Breast epithelium (tissue), 4 donors: ENCODE data around the gene IQGAP2. TPM values are rescaled to one million over a fixed set of nuclear protein-coding genes. Genes with fewer than 3 reads are reported as not detected.

ENCODE experiments used
- DNase-seq, 2 donors: peaks; one replicate each; pipeline ENCODE4 v3.0.0-alpha.2; 2019; ENCODE audit warnings: low spot score in 2 of 2
- H3K27ac ChIP-seq, 2 donors: fragments of 200-600 bp; sonication (generic) in 1 of 2; one replicate each; pipeline ENCODE4 v1.5.1; 2016 to 2019; ENCODE audit warnings: mild to moderate bottlenecking in 1 of 2
- H3K27me3 ChIP-seq, 2 donors: fragments of 200-600 bp; sonication (generic) in 1 of 2; one replicate each; pipeline versions ENCODE4 v1.5.1 to v1.6.0; 2017 to 2019; ENCODE audit warnings: control low read depth in 1 of 2, mild to moderate bottlenecking in 1 of 2
- H3K36me3 ChIP-seq: fragments of 200-600 bp; one replicate; pipeline ENCODE4 v1.5.1; 2019
- H3K4me1 ChIP-seq, 2 donors: fragments of 200-600 bp; sonication (generic); one replicate each; pipeline ENCODE4 v1.5.1; 2016 to 2019; ENCODE audit warnings: control low read depth in 1 of 2
- H3K4me3 ChIP-seq, 3 donors: fragments of 200-600 bp; sonication (generic); 1 replicate in 2 of 3; 2 replicates in 1 of 3; pipeline ENCODE4 v1.5.1; 2016 to 2019; ENCODE audit warnings: mild to moderate bottlenecking in 3 of 3, moderate library complexity in 2 of 3
- H3K9me3 ChIP-seq, 2 donors: fragments of 200-600 bp; sonication (generic) in 1 of 2; one replicate each; pipeline ENCODE4 v1.5.1; 2016 to 2019; ENCODE audit warnings: control low read depth in 1 of 2
- POLR2A ChIP-seq: fragments of 450-650 bp; IDR thresholded peaks from one replicate; pipeline ENCODE4 v1.6.1; 2016; ENCODE audit warnings: antibody characterized with exemption, mild to moderate bottlenecking, moderate library complexity
- POLR2AphosphoS5 ChIP-seq, 3 donors: sonication (generic); formaldehyde crosslinking; IDR thresholded peaks; one replicate each; pipeline ENCODE4 v1.6.1; 2017; ENCODE audit warnings: antibody characterized with exemption in 3 of 3
- intact Hi-C: fragments of 100-400 bp; cut with DNase I; formaldehyde crosslinking; loops from one replicate; pipeline ENCODE4 v1.15.1; 2023; ENCODE audit warnings: low total_unique reads
- total RNA-seq, 3 donors: library from RNA; depleted of rRNA; stranded (reverse); fragments of >200 nt; gene quantifications; one replicate each; pipeline ENCODE4 v1.1.0, GENCODE V29; 2016
- TF ChIP-seq, protein P1 (sequence below), 3 donors: fragments of 450-650 bp; IDR thresholded peaks; one replicate each; pipeline ENCODE4 v1.5.1; 2016 to 2017; ENCODE audit warnings: antibody characterized with exemption in 3 of 3, mild to moderate bottlenecking in 3 of 3, moderate library complexity in 3 of 3

Gene IQGAP2
- total RNA-seq, 3 donors from 2014 or later: 31.7 to 70.2 (median 44.6) TPM

DNA sequence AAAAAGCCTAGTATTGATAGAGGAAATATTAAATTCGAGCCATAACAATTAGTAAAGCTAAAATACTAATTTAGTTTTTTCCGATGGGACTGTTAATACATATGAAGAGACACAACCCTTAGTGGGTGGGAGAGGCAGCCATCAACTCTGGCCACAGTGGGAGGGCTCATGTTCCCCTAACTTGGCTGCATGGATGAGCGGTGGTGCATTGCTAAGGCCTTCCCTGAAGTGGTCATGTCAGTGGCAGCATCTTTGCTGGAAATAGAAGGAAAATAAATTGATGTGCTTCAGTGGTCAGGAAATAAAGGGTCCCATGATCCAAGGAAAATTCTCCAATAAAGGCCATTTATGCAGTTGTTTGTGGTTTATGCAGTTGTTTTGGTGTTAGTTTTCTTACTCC, 254.0 kb downstream of the IQGAP2 start:
- Histone ChIP-seq H3K4me1 (no peaks in the 10 kb centered on the region), H3K27ac (no peak overlapping the region), H3K4me3 (no peak overlapping the region), H3K36me3 (no peaks in the 10 kb centered on the region), H3K9me3 (no peaks in the 10 kb centered on the region), H3K27me3 (no peaks in the 10 kb centered on the region)
- intact Hi-C loops: no loop called here
- TF ChIP-seq, protein P1, sequence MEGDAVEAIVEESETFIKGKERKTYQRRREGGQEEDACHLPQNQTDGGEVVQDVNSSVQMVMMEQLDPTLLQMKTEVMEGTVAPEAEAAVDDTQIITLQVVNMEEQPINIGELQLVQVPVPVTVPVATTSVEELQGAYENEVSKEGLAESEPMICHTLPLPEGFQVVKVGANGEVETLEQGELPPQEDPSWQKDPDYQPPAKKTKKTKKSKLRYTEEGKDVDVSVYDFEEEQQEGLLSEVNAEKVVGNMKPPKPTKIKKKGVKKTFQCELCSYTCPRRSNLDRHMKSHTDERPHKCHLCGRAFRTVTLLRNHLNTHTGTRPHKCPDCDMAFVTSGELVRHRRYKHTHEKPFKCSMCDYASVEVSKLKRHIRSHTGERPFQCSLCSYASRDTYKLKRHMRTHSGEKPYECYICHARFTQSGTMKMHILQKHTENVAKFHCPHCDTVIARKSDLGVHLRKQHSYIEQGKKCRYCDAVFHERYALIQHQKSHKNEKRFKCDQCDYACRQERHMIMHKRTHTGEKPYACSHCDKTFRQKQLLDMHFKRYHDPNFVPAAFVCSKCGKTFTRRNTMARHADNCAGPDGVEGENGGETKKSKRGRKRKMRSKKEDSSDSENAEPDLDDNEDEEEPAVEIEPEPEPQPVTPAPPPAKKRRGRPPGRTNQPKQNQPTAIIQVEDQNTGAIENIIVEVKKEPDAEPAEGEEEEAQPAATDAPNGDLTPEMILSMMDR (IDR thresholded peaks at IDR 0.05): no peak
- no peak for TF ChIP-seq POLR2A
- TF ChIP-seq POLR2AphosphoS5 (IDR thresholded peaks at IDR 0.05): no peak
- DNase-seq: no peak

DNA sequence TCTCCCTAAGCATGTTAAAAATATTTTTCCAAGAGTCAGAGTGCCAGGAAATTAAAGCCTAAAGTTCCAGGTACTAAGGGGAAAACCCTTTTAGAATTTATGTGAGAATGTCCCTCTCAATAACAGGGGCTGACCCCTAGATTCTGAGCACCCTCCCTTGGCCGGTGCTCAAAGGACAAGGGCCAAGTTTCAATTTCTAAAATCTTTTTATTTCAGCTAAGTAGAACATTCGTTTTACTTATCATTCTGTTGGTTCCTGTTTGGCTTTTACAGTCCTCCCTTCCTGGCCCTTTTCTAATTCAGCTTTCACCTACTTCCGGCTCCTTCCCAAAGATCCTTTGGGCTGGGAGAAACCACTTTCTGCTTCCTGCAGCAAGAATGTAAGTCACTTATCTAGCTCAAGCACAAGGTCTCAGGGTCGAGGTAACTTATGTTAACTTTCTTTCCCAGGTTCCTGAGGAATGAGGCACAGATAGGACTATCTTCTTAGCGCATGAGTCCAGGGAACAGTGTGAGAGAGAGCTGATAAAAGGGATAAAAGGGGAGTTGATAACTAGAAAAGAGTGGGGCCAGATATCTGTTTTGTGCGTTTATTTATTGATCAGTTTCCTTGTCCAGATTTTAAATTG, 254.7 kb downstream of the IQGAP2 start:
- TF ChIP-seq, protein P1 (IDR thresholded peaks at IDR 0.05): no peak
- TF ChIP-seq POLR2A (no peak), POLR2AphosphoS5 (IDR thresholded peaks at IDR 0.05) (no peak)
- Histone ChIP-seq H3K27me3 (no peaks in the 10 kb centered on the region), H3K4me3 (no peak overlapping the region), H3K27ac (no peak overlapping the region), H3K4me1 (no peaks in the 10 kb centered on the region), H3K36me3 (no peaks in the 10 kb centered on the region), H3K9me3 (no peaks in the 10 kb centered on the region)
- DNase-seq: no peak
- intact Hi-C loops: no loop called here

DNA sequence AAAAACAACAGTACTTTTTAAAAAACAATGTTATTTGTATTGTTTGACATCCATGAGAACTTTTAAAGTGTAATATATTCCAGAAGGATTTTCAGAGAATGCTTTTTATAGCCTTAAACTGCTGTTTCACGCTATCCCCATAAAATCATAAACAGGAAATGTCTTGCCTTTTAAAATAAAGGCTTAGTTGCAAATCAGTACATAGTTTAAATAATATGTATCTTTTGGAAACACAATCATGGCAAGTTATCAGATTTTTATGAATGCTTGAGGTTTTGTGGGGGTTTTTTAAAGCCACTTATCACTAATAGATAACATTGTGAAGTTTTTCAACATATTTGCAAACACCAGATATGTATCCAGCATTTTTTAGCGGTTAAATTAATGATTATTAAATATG, 257.3 kb downstream of the IQGAP2 start:
- H3K4me3 ChIP-seq: no peak overlapping the region
- intact Hi-C loops: no loop called here
- peak overlapping the region in 1 of 2 donors; percentile 7 for H3K27ac ChIP-seq
- no peaks in the 10 kb centered on the region for H3K9me3 ChIP-seq
- TF ChIP-seq POLR2AphosphoS5 (IDR thresholded peaks at IDR 0.05): no peak
- TF ChIP-seq, protein P1 (IDR thresholded peaks at IDR 0.05): no peak
- TF ChIP-seq POLR2A: no peak
- H3K36me3 ChIP-seq: no peaks in the 10 kb centered on the region
- DNase-seq: no peak
- no peaks in the 10 kb centered on the region for H3K4me1 ChIP-seq
- no peaks in the 10 kb centered on the region for H3K27me3 ChIP-seq

DNA sequence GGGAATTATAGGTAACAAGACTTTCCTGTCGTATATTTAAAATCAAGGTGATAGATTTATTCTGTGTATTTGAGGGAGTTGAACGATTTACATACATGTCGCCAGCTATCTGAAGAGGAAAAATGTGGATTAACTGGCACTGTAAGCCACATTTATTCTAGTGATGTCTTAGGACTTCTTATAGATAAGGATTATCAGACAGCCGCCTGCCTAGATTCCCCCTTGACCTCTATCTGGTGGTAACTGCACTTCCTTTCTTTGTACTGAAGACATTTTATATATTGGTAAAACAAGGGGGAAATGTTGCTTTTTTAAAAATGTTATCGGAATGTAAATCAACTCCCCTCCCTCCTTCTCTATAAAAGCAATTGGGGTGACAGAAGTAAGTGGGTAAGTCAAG, 259.4 kb downstream of the IQGAP2 start:
- H3K4me1 ChIP-seq: no peaks in the 10 kb centered on the region
- no peak overlapping the region for H3K4me3 ChIP-seq
- H3K36me3 ChIP-seq: no peaks in the 10 kb centered on the region
- no peaks in the 10 kb centered on the region for H3K9me3 ChIP-seq
- intact Hi-C loops: no loop called here
- H3K27ac ChIP-seq: no peak overlapping the region
- no peaks in the 10 kb centered on the region for H3K27me3 ChIP-seq
- no peak for DNase-seq
- TF ChIP-seq POLR2A (no peak), POLR2AphosphoS5 (IDR thresholded peaks at IDR 0.05) (no peak)
- TF ChIP-seq, protein P1 (IDR thresholded peaks at IDR 0.05): no peak

DNA sequence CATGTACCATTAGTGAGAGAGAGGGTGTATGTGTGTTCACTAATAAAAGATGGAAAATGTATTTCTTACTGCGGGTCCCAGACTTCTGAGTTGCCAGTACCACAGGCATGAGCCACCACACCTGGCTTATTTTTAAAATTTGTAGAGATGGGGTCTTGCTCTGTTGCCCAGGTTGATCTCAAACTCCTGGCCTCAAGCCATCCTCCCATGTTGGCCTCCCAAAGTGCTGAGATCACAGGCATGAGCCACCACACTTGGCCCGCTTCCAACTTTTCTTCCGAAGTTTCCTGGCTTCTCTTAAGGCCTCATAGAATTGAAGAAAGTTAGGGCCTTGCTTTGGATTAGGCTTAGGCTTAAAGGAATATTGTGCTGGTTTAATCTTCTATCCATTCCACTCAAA, 260.5 kb downstream of the IQGAP2 start:
- TF ChIP-seq POLR2AphosphoS5 (IDR thresholded peaks at IDR 0.05) (no peak), POLR2A (no peak)
- TF ChIP-seq, protein P1 (IDR thresholded peaks at IDR 0.05): no peak
- H3K9me3 ChIP-seq: no peaks in the 10 kb centered on the region

More for the DNA sequence above, 260.5 kb downstream of the IQGAP2 start:
- Histone ChIP-seq H3K4me3 (no peak overlapping the region), H3K27me3 (no peaks in the 10 kb centered on the region), H3K4me1 (no peaks in the 10 kb centered on the region), H3K36me3 (no peaks in the 10 kb centered on the region), H3K27ac (no peak overlapping the region)
- intact Hi-C loops: no loop called here
- DNase-seq: no peak
